Spleen (tissue), 7 donors: ENCODE results near the gene SLC2A11.

ENCODE experiments used
- POLR2A ChIP-seq, 3 donors: fragments of 450-650 bp; IDR thresholded peaks; one replicate each; pipeline ENCODE4 v1.5.1; 2017; ENCODE audit warnings: antibody characterized with exemption in 3 of 3, mild to moderate bottlenecking in 1 of 3
- POLR2AphosphoS5 ChIP-seq, 3 donors: sonication (generic); formaldehyde crosslinking; IDR thresholded peaks; one replicate each; pipeline ENCODE4 v1.5.1; 2017; ENCODE audit warnings: antibody characterized with exemption in 3 of 3
- TF ChIP-seq, protein P1 (sequence below), 11 experiments: fragments of 200-600 bp in 7 of 11; fragments of 450-650 bp in 4 of 11; sonication (generic) in 4 of 11; IDR thresholded peaks in 8 of 11; conservative IDR thresholded peaks in 3 of 11; 1 replicate in 7 of 11; 2 replicates in 4 of 11; pipeline versions ENCODE4 v1.4.0 to v1.8.0; 2016 to 2021; ENCODE audit warnings: antibody characterized with exemption in 11 of 11, inconsistent platforms in 4 of 11, mild to moderate bottlenecking in 1 of 11
- donor health status: DM: no; HTN: no; CAD: no; lungs with moderate emphysema.
- donor health status: DM: no; HTN: no; CAD: no.
- donor health status: DM: no; HTN: no; CAD: no.

DNA sequence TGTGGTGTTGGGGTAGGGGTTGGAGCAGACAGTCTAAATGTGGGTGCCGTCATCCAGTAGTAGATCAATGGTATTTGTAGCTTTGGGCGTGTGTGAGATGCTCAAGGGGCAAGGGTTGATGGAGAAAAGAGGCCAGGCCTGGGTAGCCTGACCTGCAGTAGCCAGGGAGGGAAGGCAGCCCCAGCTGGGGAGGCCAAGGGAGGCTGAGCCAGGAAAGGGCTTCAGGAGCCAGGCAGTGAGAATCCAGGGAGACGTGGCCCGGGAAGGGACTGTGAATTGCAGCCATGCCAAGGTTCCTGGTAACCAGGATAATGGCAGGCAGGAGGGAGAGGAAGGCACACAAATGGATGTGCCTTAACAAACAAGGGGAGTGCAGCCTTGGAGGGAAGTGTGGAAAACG, 16.4 kb upstream of the SLC2A11 start:
- TF ChIP-seq, protein P1, sequence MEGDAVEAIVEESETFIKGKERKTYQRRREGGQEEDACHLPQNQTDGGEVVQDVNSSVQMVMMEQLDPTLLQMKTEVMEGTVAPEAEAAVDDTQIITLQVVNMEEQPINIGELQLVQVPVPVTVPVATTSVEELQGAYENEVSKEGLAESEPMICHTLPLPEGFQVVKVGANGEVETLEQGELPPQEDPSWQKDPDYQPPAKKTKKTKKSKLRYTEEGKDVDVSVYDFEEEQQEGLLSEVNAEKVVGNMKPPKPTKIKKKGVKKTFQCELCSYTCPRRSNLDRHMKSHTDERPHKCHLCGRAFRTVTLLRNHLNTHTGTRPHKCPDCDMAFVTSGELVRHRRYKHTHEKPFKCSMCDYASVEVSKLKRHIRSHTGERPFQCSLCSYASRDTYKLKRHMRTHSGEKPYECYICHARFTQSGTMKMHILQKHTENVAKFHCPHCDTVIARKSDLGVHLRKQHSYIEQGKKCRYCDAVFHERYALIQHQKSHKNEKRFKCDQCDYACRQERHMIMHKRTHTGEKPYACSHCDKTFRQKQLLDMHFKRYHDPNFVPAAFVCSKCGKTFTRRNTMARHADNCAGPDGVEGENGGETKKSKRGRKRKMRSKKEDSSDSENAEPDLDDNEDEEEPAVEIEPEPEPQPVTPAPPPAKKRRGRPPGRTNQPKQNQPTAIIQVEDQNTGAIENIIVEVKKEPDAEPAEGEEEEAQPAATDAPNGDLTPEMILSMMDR (IDR thresholded peaks at IDR 0.05 in 8 of 11, conservative IDR thresholded peaks at IDR 0.05 in 3 of 11): no peak
- TF ChIP-seq POLR2AphosphoS5 (IDR thresholded peaks at IDR 0.05): no peak
- no peak for TF ChIP-seq POLR2A (IDR thresholded peaks at IDR 0.05)
